Sigmoid colon (tissue), 4 donors: ENCODE data around the gene ATP9A.

ENCODE experiments used
- CTCF ChIP-seq, 4 experiments: fragments of 450-650 bp in 3 of 4; fragments of 200-600 bp in 1 of 4; IDR thresholded peaks; one replicate each; pipeline ENCODE4 v1.5.1; 2016 to 2019; ENCODE audit warnings: antibody characterized with exemption in 4 of 4, mild to moderate bottlenecking in 3 of 4, moderate library complexity in 2 of 4
- EP300 ChIP-seq, 4 donors: sonication (generic); formaldehyde crosslinking; IDR thresholded peaks; one replicate each; pipeline ENCODE4 v1.6.1; 2017; ENCODE audit warnings: antibody characterized with exemption in 4 of 4

GRCh38 chr20:51598556-51598955 lies 169.6 kb downstream of the ATP9A start:
- TF ChIP-seq CTCF (IDR thresholded peaks at IDR 0.05) (no peak), EP300 (IDR thresholded peaks at IDR 0.05) (no peak)
